ENCODE results near the gene RUNDC1. TPM values are rescaled to one million over a fixed set of nuclear protein-coding genes. Genes with fewer than 3 reads are reported as not detected.

Gene RUNDC1
- total RNA-seq, 8 experiments from 2014 or later = 11.8 to 14.8 (median 13.5) TPM

GRCh38 chr17:43039646-43040045 lies 59.3 kb downstream of the RUNDC1 start:
- no peak overlapping the region for H3K27ac ChIP-seq
- no peak overlapping the region for H3K4me3 ChIP-seq
- ATAC-seq (replicated peaks in 6 of 8) = no peak
- H3K4me1 ChIP-seq (replicated peaks in 1 of 2) = peaks cover 61 to 67% of the 10 kb centered on the region in 2 donors
- in situ Hi-C loops (cut with MboI; ENCODE audit: low pct_unique_long_range_greater_than_20kb in 2 of 9, low sequenced_read_pairs in 9 of 9, unreplicated experiment in 9 of 9) = no loop called here
- WGBS, 10 experiments = 50 to 100% (median 95%) methylated on average over 1 to 2 of the region's 2 CpGs; no CpG with 5 or more reads in 2 of the 10 experiments

GRCh38 chr17:43040655-43041054 lies 60.3 kb downstream of the RUNDC1 start:
- Histone ChIP-seq H3K27ac (peak overlapping the region in 1 of 2 donors; percentile 46), H3K4me3 (no peak overlapping the region), H3K4me1 (replicated peaks in 1 of 2) (peaks cover 53 to 57% of the 10 kb centered on the region in 2 donors)
- 0 to 80% (median 23%) methylated on average over 1 to 2 of the region's 2 CpGs; no CpG with 5 or more reads in 2 of the 10 experiments for WGBS, 10 experiments
- in situ Hi-C loops (cut with MboI; ENCODE audit: low pct_unique_long_range_greater_than_20kb in 2 of 9, low sequenced_read_pairs in 9 of 9, unreplicated experiment in 9 of 9) = no loop called here
- ATAC-seq (replicated peaks in 6 of 8) = peak in 5 of 8 experiments; percentile 7 to 59 (median 56)

DNA sequence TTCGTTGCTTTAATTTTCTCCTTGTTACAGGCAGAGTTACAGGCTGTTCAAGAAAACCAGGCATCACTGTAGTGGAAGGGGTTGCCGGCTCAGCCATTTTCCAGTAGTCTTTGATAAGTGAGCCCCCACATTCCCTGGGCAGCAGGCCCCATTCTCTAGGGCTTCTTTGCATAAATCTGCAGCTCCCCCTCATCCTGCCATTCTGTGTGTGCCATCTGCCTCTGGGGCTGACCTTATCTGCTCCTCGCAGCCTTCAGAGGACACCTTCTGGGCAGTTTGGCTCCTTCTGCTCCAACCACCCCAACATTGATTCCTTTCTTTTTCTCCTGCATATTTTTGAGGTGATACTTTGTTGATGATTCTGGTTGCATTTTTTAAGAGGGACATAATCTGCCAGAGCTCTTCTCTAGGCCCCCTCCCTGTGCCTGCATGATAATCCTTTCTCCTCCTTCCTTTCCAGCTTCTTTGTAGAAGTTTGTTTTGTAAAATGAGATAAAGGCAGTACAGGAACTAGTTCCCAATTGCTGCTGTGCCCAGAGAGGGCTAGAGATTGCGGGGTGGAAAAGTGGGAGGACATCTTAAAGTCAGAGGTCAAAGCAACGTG lies 61.8 kb downstream of the RUNDC1 start:
- 20 to 100% (median 50%) methylated on average over 1 to 5 of the region's 5 CpGs; no CpG with 5 or more reads in 1 of the 10 experiments for WGBS, 10 experiments
- Histone ChIP-seq H3K4me3 (no peak overlapping the region), H3K4me1 (replicated peaks in 1 of 2) (peaks cover 44% of the 10 kb centered on the region in 2 donors), H3K27ac (no peak overlapping the region)
- in situ Hi-C loops (cut with MboI; ENCODE audit: low pct_unique_long_range_greater_than_20kb in 2 of 9, low sequenced_read_pairs in 9 of 9, unreplicated experiment in 9 of 9) = no loop called here
- ATAC-seq (replicated peaks in 6 of 8) = peak in 1 of 8 experiments; percentile 14

Other genes with a start within 250 kb of the RUNDC1 start
- gene EZH1, start 235.5 kb upstream of the RUNDC1 start, total RNA-seq = 10 to 100 TPM; 13.8 to 44.5 (median 27.8) TPM
- 10 to 100 TPM in 1 of 8 experiments, 1 to 10 TPM in 6, under 1 TPM in 1; 0.90 to 34.2 (median 4.1) TPM for gene RAMP2, start 219.3 kb upstream of the RUNDC1 start, total RNA-seq
- gene VPS25, start 207.1 kb upstream of the RUNDC1 start, total RNA-seq = 100 to 1,000 TPM in 1 of 8 experiments, 10 to 100 TPM in 7; 57.1 to 110 (median 88.0) TPM
- 1 to 10 TPM in 1 of 8 experiments, under 1 TPM in 7; 0.11 to 1.2 (median 0.57) TPM for gene WNK4, start 200.0 kb upstream of the RUNDC1 start, total RNA-seq
- 100 to 1,000 TPM in 2 of 8 experiments, 10 to 100 TPM in 6; 58.7 to 114 (median 72.5) TPM for gene COA3, start 181.9 kb upstream of the RUNDC1 start, total RNA-seq
- gene CNTD1, start 181.7 kb upstream of the RUNDC1 start, total RNA-seq = 1 to 10 TPM in 2 of 8 experiments, under 1 TPM in 6; 0.58 to 3.8 (median 0.81) TPM
- gene BECN1, start 156.3 kb upstream of the RUNDC1 start, total RNA-seq = 100 to 1,000 TPM in 2 of 8 experiments, 10 to 100 TPM in 6; 34.6 to 113 (median 55.9) TPM
- 100 to 1,000 TPM in 3 of 8 experiments, 10 to 100 TPM in 5; 31.7 to 169 (median 69.6) TPM for gene PSME3, start 147.2 kb upstream of the RUNDC1 start, total RNA-seq
- gene AOC2, start 136.0 kb upstream of the RUNDC1 start, total RNA-seq = 1 to 10 TPM; 1.3 to 2.6 (median 2.1) TPM
- 1 to 10 TPM in 4 of 8 experiments, under 1 TPM in 4; 0.41 to 3.7 (median 0.81) TPM for gene AOC3, start 129.4 kb upstream of the RUNDC1 start, total RNA-seq
- under 1 TPM in 5 of 8 experiments, not detected in 3; 0.21 to 0.70 (median 0.47) TPM for gene G6PC1, start 79.8 kb upstream of the RUNDC1 start, total RNA-seq
- gene AARSD1, start 16.1 kb upstream of the RUNDC1 start, total RNA-seq = 10 to 100 TPM; 47.2 to 77.9 (median 59.3) TPM
- 1 to 10 TPM in 7 of 8 experiments, under 1 TPM in 1; 0.76 to 3.6 (median 2.0) TPM for gene PTGES3L, start 485 bp upstream of the RUNDC1 start, total RNA-seq
- 1,000 to 10,000 TPM; 1,328 to 3,262 (median 2,235) TPM for gene RPL27, start 17.9 kb downstream of the RUNDC1 start, total RNA-seq
- gene IFI35, start 26.2 kb downstream of the RUNDC1 start, total RNA-seq = 10 to 100 TPM in 4 of 8 experiments, 1 to 10 TPM in 1, under 1 TPM in 2, not detected in 1; 0.76 to 57.9 (median 10.7) TPM
- gene VAT1, start 41.8 kb downstream of the RUNDC1 start, total RNA-seq = 100 to 1,000 TPM in 7 of 8 experiments, 10 to 100 TPM in 1; 42.9 to 426 (median 125) TPM
- 10 to 100 TPM in 5 of 8 experiments, 1 to 10 TPM in 2, under 1 TPM in 1; 0.66 to 27.3 (median 19.9) TPM for gene RND2, start 44.7 kb downstream of the RUNDC1 start, total RNA-seq
- gene BRCA1, start 144.8 kb downstream of the RUNDC1 start, total RNA-seq = 10 to 100 TPM in 3 of 8 experiments, 1 to 10 TPM in 5; 3.2 to 30.0 (median 6.9) TPM
- gene NBR1, start 190.6 kb downstream of the RUNDC1 start, total RNA-seq = 100 to 1,000 TPM in 1 of 8 experiments, 10 to 100 TPM in 7; 49.7 to 135 (median 72.0) TPM
- gene TMEM106A, start 231.3 kb downstream of the RUNDC1 start, total RNA-seq = 1 to 10 TPM in 4 of 8 experiments, under 1 TPM in 4; 0.27 to 7.8 (median 0.95) TPM
- gene CCDC200, start 248.1 kb downstream of the RUNDC1 start, total RNA-seq = 1 to 10 TPM in 7 of 8 experiments, under 1 TPM in 1; 0.16 to 7.7 (median 2.2) TPM

Measured in motor neuron (in vitro differentiated cells).